ENCODE measurements around the gene GALNT1.

GALNT1 gene

DNA sequence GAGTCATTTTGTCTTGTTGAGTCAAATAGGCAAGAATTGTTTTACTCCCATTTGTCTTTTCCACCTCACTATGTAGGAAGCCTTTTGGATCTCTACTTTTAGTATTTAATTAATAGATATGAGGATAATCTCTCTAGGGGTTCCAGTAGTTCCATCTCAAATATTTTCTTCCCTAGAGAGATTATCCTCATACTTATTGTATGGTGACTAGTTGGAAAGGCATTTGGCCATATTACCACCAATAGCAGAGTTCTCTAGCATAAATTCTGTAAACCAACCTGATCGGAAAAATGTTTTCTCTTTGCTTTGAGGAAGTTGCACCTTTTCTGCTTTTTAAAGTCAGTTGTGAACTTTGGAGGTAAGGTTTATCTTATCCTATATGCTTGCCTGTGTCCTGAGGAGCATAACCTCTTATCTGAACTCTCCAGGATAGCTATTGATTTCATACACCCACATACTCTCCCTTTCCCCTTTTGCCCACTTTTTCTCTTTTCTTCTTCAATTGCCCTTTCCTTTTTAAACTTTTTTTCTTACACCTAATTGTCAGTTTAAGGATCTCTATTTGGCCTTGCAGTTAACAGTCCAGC, 100.8 kb downstream of the GALNT1 start:
- no peak for DNase-seq

DNA sequence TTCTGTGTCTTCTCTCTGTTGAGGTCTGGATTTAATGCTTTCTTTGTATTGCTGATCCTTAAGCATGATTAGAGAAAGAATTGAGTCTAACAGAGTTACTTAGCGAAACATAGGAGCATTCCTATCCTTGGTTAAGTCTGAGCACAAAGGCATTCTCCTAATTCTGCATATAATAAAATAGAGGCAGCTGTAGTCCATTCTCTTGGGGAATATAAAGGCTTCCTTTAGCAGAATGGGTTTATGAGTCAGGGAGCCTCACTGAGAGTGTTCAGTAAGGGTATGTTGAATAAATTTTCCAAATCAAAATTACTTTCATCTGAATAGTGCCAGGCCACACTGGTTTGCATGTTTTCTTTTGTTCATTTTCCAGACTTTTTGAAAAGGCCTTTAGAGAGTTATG, 101.5 kb downstream of the GALNT1 start:
- no peak for DNase-seq

DNA sequence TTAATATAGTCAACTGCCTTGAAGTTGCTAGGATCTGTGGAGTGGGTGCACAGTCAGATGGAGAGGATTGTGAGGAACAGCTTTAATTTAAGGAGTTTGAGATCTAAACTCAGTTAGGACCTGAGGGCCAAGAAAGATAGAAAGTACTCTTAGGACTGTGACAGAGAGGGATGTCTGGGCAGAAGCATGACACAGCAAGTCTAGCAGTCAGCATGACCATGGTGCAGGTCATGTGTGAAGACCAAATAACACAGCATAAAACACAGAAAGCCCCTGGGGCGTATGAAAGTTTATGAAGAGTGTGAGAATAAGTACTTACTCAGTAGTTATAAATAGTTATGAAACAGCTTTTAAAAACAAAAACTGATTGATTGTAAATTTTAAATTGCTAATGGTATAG, 107.2 kb downstream of the GALNT1 start:
- no peak for DNase-seq

DNA sequence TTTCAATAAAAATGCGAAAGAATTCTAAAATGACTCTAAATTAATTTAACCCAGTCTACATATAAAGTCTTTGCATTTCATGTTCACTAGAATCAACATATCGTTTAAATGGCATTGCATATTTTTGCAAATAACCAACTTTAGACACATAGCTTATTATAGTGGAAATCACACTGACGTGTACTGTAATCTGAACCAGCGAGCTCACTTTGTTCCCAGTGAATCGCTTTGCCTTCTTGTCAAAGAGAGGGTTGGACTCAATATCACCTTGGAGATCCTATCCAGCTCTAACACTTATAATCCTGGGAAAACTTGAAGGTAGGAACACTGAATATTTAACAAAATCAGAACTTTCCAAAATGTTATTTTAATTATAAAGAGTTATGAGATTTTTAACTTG, 108.2 kb downstream of the GALNT1 start:
- DNase-seq: no peak

DNA sequence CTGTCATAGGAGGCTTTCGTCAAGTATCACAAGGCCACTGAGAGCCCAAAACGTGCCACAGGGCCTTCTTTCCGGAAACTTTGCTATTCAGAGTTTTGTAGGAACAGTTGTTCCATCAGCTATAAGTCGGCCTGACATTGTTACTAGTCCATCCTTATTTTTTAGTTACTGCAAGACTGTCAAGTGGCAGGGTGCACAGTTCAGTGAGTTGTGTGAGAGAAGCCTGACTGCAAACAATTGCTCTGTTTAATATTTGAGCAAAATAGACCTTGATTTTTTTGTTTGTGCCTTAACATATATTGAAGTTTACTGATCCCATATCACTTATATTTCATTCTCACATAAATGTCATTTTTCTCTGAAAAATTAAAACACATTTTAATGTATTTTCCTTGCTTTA, 110.1 kb downstream of the GALNT1 start:
- DNase-seq: no peak

DNA sequence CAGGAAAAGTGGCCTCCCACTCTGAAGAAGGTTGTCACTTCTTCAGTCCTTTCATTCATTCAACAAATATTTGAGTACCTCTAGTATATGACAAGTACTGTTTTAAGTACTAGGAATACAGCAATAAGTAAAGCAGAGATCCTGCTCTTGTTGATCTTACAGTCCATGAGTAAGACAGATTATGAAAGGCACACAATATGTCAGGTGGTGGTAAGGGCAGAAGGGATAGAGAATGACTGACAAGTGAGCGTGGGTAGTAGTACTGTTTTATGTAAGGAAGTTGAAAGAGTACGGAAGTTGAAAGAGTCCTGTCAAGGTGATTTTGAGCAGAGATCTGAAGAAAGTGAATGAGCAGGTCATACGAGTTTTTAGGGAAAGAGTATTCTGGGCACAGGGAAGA, 111.3 kb downstream of the GALNT1 start:
- DNase-seq: no peak

DNA sequence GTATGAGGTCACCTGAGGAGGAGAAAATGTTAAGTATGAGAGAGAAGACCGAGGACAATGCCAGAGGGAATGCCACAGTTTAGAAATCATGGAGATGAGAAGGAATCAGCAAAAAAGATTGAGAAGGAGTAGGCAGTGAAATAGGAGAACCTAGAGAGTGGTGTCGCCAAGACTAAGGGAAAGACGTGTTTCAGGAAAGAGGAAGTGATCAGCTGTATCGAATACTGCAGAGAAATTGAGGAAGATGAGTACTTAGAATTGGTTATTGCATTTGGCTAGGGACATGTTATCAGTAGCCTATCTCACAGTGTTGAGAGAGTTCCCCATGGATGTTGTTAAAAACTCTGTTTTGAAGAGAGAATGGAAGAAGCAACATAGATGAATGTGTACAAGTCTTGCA, 112.3 kb downstream of the GALNT1 start:
- DNase-seq: no peak

DNA sequence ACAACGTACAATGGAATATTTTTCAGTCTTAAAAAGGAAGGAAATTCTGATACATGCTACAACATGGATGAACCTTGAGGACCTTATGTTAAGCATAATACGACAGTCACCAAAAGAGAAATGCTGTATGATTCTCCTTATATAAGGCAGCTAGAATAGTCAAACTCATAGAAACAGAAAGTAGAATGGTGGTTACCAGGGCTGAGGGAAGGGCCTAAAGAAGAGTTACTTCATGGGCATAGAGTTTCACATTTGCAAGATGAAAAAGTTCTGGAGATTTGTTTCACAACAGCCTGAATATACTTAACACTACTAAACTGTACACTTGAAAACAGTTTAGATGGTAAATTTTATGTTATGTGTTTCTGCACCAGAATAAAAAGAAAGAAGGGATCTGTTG, 113.3 kb downstream of the GALNT1 start:
- no peak for DNase-seq

DNA sequence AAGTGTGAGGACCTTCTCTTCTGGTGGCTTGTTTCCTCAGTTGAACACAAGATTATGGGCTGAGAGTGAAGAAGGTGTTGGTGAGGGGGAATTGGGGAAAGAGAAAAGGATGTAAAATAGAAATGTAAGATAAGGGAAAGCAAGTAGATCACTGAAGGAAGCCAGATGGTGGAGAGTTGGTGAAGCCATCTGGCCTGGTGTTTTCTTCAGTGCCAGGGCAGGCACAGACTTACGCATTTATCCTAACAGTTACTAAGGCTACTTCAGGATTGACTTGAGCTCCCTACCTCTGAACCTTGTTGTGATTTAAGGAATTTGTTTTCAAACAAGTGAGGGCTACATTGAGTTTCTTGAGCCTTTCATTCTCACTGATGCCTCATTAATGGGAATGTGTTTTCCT, 113.8 kb downstream of the GALNT1 start:
- no peak for DNase-seq

DNA sequence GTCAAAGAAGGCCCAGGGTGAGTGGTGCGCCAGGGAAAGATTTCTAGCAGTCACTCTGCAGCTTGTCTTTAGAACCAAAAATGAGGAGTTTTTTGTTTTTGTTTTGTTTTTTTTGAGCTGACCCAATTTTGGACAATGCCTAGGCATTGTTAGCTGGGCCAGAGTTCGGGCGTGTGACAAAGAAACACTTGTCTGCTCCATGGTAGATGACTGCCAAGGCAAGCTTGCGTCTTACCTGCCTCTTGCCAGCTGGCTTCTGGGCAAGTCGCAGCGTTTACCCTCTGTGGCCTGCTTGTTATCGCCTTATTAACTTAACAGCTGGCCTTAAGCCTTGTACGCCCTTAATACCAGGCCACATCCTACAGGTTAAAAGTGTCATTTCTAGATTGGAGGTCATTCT, 114.3 kb downstream of the GALNT1 start:
- no peak for DNase-seq

DNA sequence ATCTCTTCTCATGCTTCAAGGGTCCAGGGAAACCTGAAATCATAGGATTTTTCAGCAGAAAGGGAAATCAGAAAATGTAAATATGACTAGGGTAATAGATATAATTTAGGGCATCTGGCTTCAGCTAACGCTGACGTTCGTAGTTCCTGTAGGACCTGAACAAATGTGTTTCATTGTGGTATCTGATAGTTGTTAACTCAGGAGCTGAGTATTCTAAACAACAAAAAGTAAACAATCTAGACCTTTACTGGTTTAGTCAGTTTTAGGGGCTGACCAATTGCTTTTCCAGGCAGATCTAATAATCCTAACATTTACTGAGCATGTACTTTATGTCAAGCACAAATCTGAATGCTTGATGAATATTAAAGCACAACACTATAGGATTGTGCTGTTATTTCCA, 114.8 kb downstream of the GALNT1 start:
- DNase-seq: no peak

DNA sequence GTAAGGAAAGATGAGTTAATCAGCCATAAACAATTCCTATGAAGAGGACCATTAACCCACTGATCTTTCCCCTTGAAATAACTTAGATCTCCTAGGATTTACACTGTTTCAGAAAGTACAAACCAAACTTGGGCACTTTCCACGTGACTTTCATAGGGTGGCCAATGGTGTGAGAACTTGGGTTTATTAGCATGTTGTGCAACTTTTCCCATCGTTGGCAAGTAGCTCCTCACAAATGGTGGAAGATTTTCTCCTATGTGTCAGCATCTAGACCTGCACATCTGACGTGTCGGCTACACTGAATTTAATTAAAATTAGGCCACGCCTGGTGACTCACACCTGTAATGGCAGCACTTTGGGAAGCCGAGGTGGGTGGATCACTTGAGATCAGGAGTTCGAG, 116.3 kb downstream of the GALNT1 start:
- no peak for DNase-seq

DNA sequence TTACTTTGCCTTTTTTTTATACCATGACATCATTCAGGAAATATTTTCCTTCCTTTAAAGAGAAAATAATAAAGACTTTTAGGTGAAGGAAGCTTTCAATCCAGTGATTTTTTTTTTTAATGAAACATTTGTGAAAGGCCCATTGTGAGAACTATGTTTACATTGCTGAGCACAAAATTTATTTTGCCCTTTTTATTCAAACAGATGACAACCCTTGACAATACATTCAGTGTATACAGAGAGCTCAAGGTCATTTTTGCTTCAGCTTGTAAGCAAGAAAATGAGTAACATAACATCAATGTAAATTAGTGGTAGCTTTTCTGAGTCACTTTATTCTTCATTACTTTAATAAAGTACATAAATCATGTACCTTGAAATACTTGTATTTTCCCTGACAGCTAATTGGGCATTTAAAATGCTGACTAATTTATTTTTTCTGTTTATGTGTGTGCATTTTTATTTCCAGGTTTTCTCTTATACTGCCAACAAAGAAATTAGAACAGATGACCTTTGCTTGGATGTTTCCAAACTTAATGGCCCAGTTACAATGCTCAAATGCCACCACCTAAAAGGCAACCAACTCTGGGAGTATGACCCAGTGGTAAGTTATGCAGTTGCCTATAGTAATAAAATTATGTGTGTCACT, 121.6 kb downstream of the GALNT1 start:
- DNase-seq: no peak

DNA sequence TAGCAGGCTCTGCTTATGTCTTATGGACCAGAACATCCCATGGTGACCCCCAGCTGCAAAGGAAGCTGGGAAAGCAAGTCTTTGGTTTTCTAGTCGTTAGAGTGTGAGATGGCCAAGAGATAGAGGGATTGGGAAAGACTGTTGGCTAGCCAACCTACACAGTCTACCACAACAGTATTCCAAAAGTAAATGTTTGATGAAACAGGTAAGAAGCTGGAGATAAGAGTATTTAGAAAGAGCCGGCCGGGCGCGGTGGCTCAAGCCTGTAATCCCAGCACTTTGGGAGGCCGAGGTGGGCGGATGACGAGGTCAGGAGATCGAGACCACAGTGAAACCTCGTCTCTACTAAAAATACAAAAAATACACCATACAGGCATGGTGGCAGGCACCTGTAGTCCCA, 124.4 kb downstream of the GALNT1 start:
- no peak for DNase-seq

DNA sequence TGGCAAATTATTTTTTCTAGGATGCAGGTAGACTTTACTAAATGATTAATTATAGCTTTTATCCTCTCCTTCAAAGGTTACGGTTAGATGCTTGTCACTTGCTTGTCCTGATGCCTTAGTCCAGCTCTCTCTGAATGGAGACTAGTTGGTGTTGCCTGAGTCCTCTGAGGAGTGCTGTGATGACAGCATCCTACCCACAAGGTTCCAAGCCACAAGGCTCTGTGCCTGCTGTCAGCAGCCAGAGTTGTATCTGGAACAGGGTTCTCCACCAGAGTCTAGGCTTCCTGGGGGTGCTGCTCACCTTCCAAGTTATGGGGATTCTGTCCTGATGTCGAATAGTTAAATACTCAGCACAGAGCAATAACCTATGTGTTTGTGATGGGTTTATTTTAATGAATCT, 125.7 kb downstream of the GALNT1 start:
- DNase-seq: no peak

DNA sequence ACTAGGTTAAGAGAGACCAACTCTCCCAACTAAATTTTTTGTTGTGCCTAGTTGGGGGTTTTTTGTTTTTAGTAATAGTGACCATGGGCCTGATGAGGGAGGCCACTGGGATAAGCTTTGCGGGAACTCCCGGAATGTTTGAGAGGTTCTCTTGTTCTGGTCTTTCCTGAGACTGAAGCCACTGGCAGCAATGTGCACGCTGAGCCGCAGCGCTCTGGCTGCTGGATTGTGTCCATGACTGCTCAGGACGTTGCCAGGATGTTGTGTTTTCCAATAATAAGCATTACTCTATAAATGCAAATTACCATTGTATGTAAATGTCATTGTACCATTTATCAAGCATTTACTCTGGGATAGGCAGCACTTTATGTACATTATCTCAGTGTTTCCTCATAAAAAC, 126.1 kb downstream of the GALNT1 start:
- DNase-seq: no peak

DNA sequence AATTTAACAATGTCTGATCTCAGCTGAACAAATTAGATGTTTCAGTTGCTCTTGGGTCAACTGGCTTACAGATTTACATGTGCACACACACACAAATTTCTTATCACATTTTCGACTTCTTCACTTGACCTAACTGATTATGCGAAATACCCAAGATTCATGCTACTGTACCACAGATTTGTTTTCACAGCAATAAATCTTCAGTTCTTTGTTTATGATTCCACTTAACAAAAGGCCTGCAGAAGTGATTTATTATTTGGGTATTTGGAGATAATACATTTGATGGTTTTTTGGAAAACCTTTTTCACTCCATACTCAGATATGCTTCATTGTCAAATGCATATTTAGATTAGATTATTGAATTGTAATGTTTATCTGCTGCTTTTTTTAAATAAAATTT, 129.0 kb downstream of the GALNT1 start:
- no peak for DNase-seq

DNA sequence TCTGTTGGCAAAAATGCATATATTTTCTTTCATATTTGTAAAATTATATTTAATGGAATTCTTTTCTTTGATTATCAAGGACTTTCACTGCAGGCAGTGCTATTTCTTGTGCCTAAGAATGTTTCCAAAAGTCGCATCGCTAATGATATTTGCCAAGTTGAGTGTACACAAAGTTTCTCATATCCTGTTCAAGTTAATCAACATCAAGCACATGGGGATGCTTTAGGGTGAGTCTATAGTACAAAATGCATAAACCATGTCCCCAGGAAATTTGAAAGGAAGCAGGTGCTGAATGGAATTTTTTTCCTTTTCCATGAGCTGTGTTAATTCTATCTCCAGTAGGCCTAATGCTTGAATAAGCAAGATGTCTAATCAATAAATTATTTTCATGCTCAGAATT, 129.7 kb downstream of the GALNT1 start:
- no peak for DNase-seq

DNA sequence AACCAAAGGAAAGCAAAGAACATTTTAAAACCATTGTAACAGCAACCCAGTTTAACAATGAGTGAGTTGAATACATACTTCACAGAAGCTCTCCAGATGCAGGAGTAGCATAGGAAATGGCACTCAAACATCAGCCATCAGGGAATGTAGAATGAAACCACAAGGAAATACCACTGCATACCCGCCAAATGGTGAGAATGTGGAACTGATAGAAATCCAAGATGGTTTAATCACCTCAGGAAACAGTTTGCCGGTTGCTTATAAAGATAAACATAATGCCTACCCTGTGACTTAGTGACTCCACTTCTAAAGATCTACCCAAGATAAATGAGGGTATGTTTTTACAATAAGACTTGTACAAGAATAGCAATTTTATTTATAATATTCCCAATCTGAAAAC, 132.0 kb downstream of the GALNT1 start:
- DNase-seq: no peak

DNA sequence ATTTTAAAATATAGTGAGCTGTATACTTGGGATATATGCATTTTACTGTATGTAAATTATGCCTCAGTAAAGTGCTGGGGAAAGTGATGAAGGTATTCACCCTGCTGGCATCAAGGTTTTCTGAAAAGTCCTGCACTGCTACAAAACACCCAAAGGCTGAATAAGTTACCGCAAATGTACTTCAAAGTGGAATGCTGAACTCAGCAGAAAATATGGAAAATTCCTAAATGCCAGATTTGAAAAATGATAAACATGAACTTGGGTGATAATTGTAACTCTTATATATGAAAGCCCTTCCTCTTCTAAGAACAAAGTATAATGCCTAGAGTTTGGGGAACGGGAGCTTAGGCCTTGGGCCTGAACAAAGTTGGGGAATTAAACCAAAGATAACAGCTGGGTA, 133.0 kb downstream of the GALNT1 start:
- no peak for DNase-seq

DNA sequence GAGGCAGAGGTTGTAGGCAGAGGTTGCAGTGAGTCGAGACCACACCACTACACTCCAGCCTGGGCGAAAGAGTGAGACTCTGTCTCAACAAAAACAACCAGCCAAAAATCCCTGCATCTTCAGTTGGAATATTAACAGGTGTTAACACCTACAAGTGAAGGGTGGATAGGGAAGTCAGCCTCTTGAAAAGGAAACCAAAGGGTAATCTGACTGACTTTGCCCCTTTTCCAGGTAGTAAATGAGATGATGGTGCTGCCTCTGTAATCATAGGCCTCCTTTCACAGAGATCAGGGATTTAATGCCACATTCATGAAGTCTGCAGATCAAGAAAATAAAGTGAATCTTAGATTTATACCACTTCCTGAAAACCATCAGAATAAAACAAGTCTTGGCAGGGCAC, 133.6 kb downstream of the GALNT1 start:
- no peak for DNase-seq

DNA sequence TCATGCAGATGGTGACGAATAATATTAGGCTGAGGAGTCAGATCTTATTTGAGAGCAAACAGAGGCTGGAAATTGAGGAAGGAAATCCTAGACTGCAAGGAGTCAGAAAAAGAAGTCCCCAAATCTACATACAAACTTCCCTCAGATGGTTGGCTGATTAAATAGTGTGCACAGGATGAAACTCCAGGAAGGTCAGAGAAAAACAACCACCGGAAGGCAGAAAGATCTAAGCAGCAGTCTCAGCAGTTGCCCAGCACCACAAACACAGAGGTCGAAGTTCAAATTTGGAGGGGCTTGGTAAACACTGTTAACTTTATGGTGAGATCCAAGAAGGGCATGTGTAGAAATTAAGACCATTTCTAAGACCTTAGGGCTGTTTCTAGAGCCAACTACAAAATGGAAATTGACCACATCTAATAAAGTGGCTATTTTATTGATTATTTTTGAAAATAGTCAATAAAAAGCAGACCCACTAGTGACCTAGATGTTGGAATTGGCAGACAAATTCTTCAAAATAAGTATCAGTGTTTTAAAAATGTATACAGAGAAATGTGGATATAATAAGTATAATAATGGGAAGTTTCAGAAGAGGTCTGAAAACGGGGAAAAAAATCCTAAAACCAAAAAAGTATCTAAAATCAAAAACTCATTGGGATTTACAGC, 134.8 kb downstream of the GALNT1 start:
- DNase-seq: no peak

DNA sequence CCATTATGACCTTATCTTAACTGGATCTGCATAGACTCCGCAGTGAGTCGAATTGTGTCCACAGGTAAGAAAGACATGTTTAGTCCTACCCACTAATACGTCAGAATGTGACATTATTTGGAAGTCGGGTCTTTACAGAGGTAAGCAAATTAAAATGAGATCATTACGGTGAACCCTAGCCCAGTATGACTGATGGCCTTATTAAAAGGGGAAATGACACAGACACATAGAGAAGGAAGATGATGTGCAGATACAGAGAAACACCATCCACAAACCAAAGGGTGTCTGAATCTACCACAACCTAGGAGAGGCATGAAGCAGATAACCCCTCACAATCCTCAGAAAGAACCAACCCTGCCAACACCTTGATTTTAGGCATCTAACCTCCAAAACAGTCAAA, 135.6 kb downstream of the GALNT1 start:
- no peak for DNase-seq

DNA sequence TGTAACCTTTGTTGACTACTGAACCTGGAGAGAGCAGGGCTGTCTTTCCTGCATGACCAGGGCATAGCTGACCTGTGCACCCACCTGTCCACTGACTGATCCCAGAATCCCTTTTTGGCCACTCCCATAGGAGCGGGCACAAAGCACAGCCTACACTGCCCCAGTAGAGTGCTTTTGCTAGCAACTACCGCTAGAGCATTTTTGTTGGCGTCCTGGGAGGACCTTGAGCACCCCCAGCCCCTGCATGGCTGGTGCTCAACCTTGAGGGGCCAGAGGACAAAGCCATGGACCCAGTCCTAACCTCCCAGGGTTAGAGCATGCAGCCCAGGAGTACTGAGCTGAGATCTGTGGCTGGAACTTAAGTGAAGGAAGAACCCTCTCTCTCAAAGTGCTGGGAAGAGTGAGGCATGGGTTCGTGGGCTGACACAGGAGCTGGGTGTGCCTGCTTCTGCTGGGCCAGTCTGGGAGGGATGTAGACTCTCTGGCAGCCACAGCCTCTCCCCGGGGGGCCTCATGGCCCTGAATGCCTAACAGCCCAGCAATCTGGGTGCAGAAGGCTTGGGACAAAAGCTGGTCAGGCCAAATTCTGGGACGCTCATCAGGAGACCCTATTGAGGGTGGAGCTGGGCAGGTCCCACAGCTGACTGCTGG, 140.0 kb downstream of the GALNT1 start:
- no peak for DNase-seq
